Thoracic aorta (tissue), 2 donors: ENCODE results near the gene KCNQ2. TPM values are rescaled to one million over a fixed set of nuclear protein-coding genes. Genes with fewer than 3 reads are reported as not detected.

Experiments used
- ATAC-seq: fragments of 150-250 bp; one replicate; pipeline ENCODE4 v1.8.0; 2017; ENCODE audit warnings: low read depth; ENCODE audit not compliant: insufficient number of reproducible peaks, low FRiP score
- DNase-seq: peaks from one replicate; pipeline ENCODE4 v3.0.0-alpha.2; 2020; ENCODE audit warnings: low spot score
- H3K27ac ChIP-seq, 2 donors: fragments of 200-600 bp; sonication (generic); 1 replicate in 1 of 2; 2 replicates in 1 of 2; pipeline ENCODE4 v1.5.1; 2016; ENCODE audit warnings: mild to moderate bottlenecking in 2 of 2, moderate library complexity in 2 of 2
- H3K27me3 ChIP-seq: fragments of 200-600 bp; sonication (generic); replicated peaks from 2 replicates; pipeline ENCODE4 v1.6.0; 2016; ENCODE audit warnings: mild to moderate bottlenecking; ENCODE audit not compliant: insufficient read depth
- H3K36me3 ChIP-seq: fragments of 200-600 bp; sonication (generic); one replicate; pipeline ENCODE4 v1.5.1; 2016
- H3K4me1 ChIP-seq, 2 donors: fragments of 200-600 bp; sonication (generic); 1 replicate in 1 of 2; 2 replicates in 1 of 2; pipeline versions ENCODE4 v1.5.1 to v1.6.0; 2016; ENCODE audit warnings: low read depth in 2 of 2, mild to moderate bottlenecking in 1 of 2; ENCODE audit not compliant: control insufficient read depth in 1 of 2
- H3K4me3 ChIP-seq: fragments of 200-600 bp; sonication (generic); 2 replicates; pipeline ENCODE4 v1.5.1; 2016; ENCODE audit warnings: mild to moderate bottlenecking
- H3K9me3 ChIP-seq: fragments of 200-600 bp; sonication (generic); 2 replicates; pipeline ENCODE4 v1.5.1; 2016
- CTCF ChIP-seq: fragments of 200-600 bp; sonication (generic); IDR thresholded peaks from one replicate; pipeline ENCODE4 v1.5.1; 2019; ENCODE audit warnings: antibody characterized with exemption
- total RNA-seq, 2 donors: library from RNA; depleted of rRNA; stranded (reverse); fragments of >200 nt; gene quantifications; one replicate each; pipeline versions ENCODE4 v1.1.0 to v1.2.3, GENCODE V29; 2016

KCNQ2 gene
- total RNA-seq, 2 donors from 2014 or later = not detected

GRCh38 chr20:63402181-63402859 lies 70.1 kb downstream of the KCNQ2 start:
- no peak for ATAC-seq
- Histone ChIP-seq H3K9me3 (no peaks in the 10 kb centered on the region), H3K36me3 (no peaks in the 10 kb centered on the region), H3K4me3 (no peak overlapping the region), H3K27ac (no peak overlapping the region), H3K4me1 (no peaks in the 10 kb centered on the region), H3K27me3 (no peaks in the 10 kb centered on the region)
- DNase-seq = no peak
- TF ChIP-seq CTCF = no peak

DNA sequence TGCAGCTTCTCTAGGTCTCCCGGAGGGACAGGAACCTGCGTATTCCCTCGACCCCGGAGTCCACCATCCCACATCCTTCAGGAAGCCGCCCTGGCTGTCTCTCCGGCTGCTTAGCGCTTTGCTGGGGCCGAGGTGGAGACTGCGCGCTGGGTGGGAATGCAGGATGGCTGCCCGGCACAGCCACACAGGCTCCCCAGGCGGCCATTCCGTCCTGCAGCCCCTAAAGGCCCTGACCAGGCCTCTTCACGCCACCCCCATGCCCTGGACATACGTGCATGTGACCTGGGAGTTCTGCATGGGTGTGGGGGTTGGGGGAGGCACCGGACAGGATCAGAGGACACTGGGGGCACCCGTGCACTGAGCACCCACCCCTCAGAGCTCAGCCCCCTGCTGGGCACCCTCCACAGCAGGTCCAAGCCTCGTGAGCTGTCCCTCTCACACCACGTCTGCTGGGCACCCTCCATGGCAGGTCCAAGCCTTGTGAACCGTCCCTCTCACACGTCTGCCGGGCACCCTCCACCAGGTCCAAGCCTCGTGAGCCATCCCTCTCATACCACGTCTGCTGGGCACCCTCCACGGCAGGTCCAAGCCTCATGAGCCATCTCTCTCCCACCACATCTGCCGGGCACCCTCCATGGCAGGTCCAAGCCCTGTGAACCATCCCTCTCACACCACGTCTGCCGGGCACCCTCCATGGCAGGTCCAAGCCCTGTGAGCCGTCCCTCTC lies 70.9 kb downstream of the KCNQ2 start:
- no peak for TF ChIP-seq CTCF
- no peak for ATAC-seq
- Histone ChIP-seq H3K36me3 (no peaks in the 10 kb centered on the region), H3K27me3 (no peaks in the 10 kb centered on the region), H3K4me1 (no peaks in the 10 kb centered on the region), H3K4me3 (no peak overlapping the region), H3K27ac (no peak overlapping the region), H3K9me3 (no peaks in the 10 kb centered on the region)
- no peak for DNase-seq

DNA sequence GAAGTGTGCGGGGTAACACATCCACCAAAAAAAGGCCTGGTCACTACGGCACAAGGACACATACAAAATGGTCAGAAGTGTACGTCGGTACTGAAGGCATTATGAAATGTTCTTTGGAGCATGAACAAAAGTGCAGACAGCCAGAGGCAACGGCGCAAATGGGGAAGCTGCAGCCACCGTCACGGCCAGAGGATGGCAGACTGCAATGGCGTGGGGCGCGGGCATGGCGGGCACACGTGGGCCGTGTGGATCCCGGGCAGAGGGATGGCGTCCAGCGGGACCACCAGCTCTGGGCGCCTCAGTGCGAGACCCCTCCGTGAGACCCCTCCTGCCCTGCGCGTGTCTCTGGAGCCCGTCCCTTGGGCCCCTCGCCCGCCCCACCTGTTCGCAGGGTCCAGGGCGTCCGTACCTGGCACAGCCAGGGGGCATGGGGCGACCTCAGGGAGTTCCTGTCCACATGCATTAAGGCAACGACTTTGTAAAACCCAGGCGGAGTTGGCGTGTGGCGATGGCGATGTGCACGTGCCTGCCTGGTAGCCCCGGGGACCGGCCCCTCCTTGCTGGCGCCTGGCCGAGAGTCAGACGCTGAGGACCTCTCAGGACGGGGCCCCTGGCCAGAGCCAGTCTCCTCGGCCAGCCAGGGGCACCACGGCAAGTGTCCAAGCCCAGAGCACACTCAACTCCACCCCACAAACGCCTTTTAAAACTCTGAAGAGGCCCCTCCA lies 71.8 kb downstream of the KCNQ2 start:
- ATAC-seq (no peak), DNase-seq (no peak)
- TF ChIP-seq CTCF = no peak
- no peak overlapping the region for H3K4me3 ChIP-seq
- no peaks in the 10 kb centered on the region for H3K4me1 ChIP-seq
- H3K27ac ChIP-seq = no peak overlapping the region
- no peaks in the 10 kb centered on the region for H3K9me3 ChIP-seq
- no peaks in the 10 kb centered on the region for H3K27me3 ChIP-seq
- no peaks in the 10 kb centered on the region for H3K36me3 ChIP-seq

GRCh38 chr20:63399596-63400375 lies 72.7 kb downstream of the KCNQ2 start:
- TF ChIP-seq CTCF = no peak
- no peaks in the 10 kb centered on the region for H3K36me3 ChIP-seq

More at GRCh38 chr20:63399596-63400375, 72.7 kb downstream of the KCNQ2 start:
- ATAC-seq (no peak), DNase-seq (no peak)
- H3K27me3 ChIP-seq = no peaks in the 10 kb centered on the region
- no peaks in the 10 kb centered on the region for H3K9me3 ChIP-seq
- no peak overlapping the region for H3K4me3 ChIP-seq
- H3K27ac ChIP-seq = no peak overlapping the region
- no peaks in the 10 kb centered on the region for H3K4me1 ChIP-seq
